HEK293 (cell line): ENCODE data around the gene CD180.

Experiments used
- CTCF ChIA-PET: fragments of 350-600 bp; formaldehyde crosslinking; extraction: SDS; loops from one replicate; lab custom pipeline; 2021; ENCODE audit warnings: antibody characterized with exemption; lab: Yijun Ruan, JAX
- POLR2A ChIA-PET: fragments of 300-600 bp; formaldehyde crosslinking; extraction: SDS; loops from one replicate; lab custom pipeline; 2020; ENCODE audit warnings: antibody characterized with exemption, inconsistent platforms; lab: Yijun Ruan, JAX
- H3K27ac ChIP-seq: fragments of 200-500 bp; sonication (Bioruptor generic); 2 replicates; pipeline ENCODE4 v1.5.1; 2014; ENCODE audit warnings: low read depth, low read length, control low read depth, inconsistent platforms; ENCODE audit errors: extremely low read depth
- H3K36me3 ChIP-seq, 2 experiments: fragments of 200-500 bp in 1 of 2; sonication (Bioruptor generic) in 1 of 2; 1 replicate in 1 of 2; 2 replicates in 1 of 2; pipeline ENCODE4 v1.5.1; 2014 to 2017; ENCODE audit warnings: inconsistent platforms in 2 of 2, low read length in 2 of 2; ENCODE audit not compliant: control insufficient read depth in 2 of 2, insufficient read depth in 1 of 2
- H3K4me1 ChIP-seq: fragments of 200-500 bp; sonication (Bioruptor generic); 2 replicates; pipeline ENCODE4 v1.5.1; 2014; ENCODE audit warnings: mild to moderate bottlenecking, low read length, inconsistent platforms; ENCODE audit not compliant: control insufficient read depth, insufficient read depth
- H3K4me3 ChIP-seq: 2 replicates; pipeline ENCODE4 v1.5.1; 2011; ENCODE audit warnings: low read depth, mild to moderate bottlenecking, control low read depth, low read length, moderate library complexity
- H3K9me3 ChIP-seq: fragments of 200-500 bp; sonication (Bioruptor generic); 2 replicates; pipeline ENCODE4 v1.5.1; 2014; ENCODE audit warnings: low read depth, low read length, inconsistent platforms; ENCODE audit not compliant: control insufficient read depth, insufficient read depth
- BCL11A ChIP-seq: fragments of 450-650 bp; formaldehyde crosslinking; IDR thresholded peaks from 2 replicates; pipeline ENCODE4 v1.5.1; 2016; ENCODE audit warnings: low read depth, missing biosample characterization, missing genetic modification characterization
- CTCF ChIP-seq: fragments of 450-650 bp; formaldehyde crosslinking; IDR thresholded peaks from 2 replicates; pipeline ENCODE4 v1.5.1; 2016; ENCODE audit warnings: missing biosample characterization, missing genetic modification characterization
- PRDM2 ChIP-seq: fragments of 450-650 bp; formaldehyde crosslinking; IDR thresholded peaks from 2 replicates; pipeline ENCODE4 v1.5.1; 2016; ENCODE audit warnings: missing biosample characterization, missing genetic modification characterization, borderline replicate concordance
- PRDM6 ChIP-seq: fragments of 450-650 bp; formaldehyde crosslinking; IDR thresholded peaks from 2 replicates; pipeline ENCODE4 v1.5.1; 2017; ENCODE audit warnings: missing biosample characterization, missing genetic modification characterization
- RBAK ChIP-seq: fragments of 450-650 bp; formaldehyde crosslinking; IDR thresholded peaks from 2 replicates; pipeline ENCODE4 v1.5.1; 2016; ENCODE audit warnings: missing biosample characterization, missing genetic modification characterization
- ZBTB1 ChIP-seq: fragments of 450-650 bp; formaldehyde crosslinking; IDR thresholded peaks from 2 replicates; pipeline ENCODE4 v1.5.1; 2016; ENCODE audit warnings: missing biosample characterization, missing genetic modification characterization
- ZBTB44 ChIP-seq: fragments of 450-650 bp; IDR thresholded peaks from 2 replicates; pipeline ENCODE4 v1.5.1; 2018; ENCODE audit warnings: missing biosample characterization, mild to moderate bottlenecking, missing genetic modification characterization
- ZNF132 ChIP-seq: fragments of 450-650 bp; formaldehyde crosslinking; IDR thresholded peaks from 2 replicates; pipeline ENCODE4 v1.5.1; 2017; ENCODE audit warnings: missing biosample characterization, missing genetic modification characterization, borderline replicate concordance
- ZNF133 ChIP-seq: fragments of 450-650 bp; formaldehyde crosslinking; IDR thresholded peaks from 2 replicates; pipeline ENCODE4 v1.5.1; 2016; ENCODE audit warnings: missing biosample characterization, missing genetic modification characterization
- ZNF26 ChIP-seq: fragments of 450-650 bp; formaldehyde crosslinking; IDR thresholded peaks from 2 replicates; pipeline ENCODE4 v1.5.1; 2016; ENCODE audit warnings: missing biosample characterization, missing genetic modification characterization
- ZNF623 ChIP-seq: fragments of 450-650 bp; formaldehyde crosslinking; IDR thresholded peaks from 2 replicates; pipeline ENCODE4 v1.5.1; 2016; ENCODE audit warnings: missing biosample characterization, missing genetic modification characterization
- ZNF704 ChIP-seq: fragments of 450-650 bp; formaldehyde crosslinking; IDR thresholded peaks from 2 replicates; pipeline ENCODE4 v1.5.1; 2016; ENCODE audit warnings: missing biosample characterization, missing genetic modification characterization
- ZNF830 ChIP-seq: fragments of 450-650 bp; IDR thresholded peaks from 2 replicates; pipeline ENCODE4 v1.5.0; 2018; ENCODE audit warnings: missing biosample characterization, missing genetic modification characterization, low read depth, mild to moderate bottlenecking, moderate library complexity

Gene CD180

GRCh38 chr5:67160985-67161384 lies 35.6 kb downstream of the CD180 start:
- Histone ChIP-seq H3K4me1 (no peaks in the 10 kb centered on the region), H3K27ac (no peak overlapping the region), H3K4me3 (no peak overlapping the region), H3K36me3 (peaks cover 0 to 32% of the 10 kb centered on the region in 2 experiments; a peak in 2 of 3 replicates), H3K9me3 (no peaks in the 10 kb centered on the region)
- POLR2A ChIA-PET = no interaction called here
- CTCF ChIA-PET = interaction anchor here (0.6 to 2.4 kb wide), 6 partner anchors 8 to 565 kb away, joined by 3 to 8 read pairs (median 4); no protein-coding TSS in a partner anchor
- no peak for TF ChIP-seq ZNF830 (tag by site-specific recombination)
- no peak for TF ChIP-seq PRDM6
- no peak for TF ChIP-seq RBAK (tag by site-specific recombination)
- no peak for TF ChIP-seq ZBTB1 (tag by site-specific recombination)
- no peak for TF ChIP-seq ZNF132
- no peak for TF ChIP-seq PRDM2
- TF ChIP-seq ZNF704 (tag by site-specific recombination) = no peak

- ChIA-PET CTCF (interaction anchor here (1.3 kb wide), 1 partner anchor 49 kb away, joined by 3 read pairs; no protein-coding TSS in a partner anchor), POLR2A (no interaction called here)
- H3K36me3 ChIP-seq = peaks cover 0 to 31% of the 10 kb centered on the region in 2 experiments; a peak in 2 of 3 replicates
- no peak overlapping the region for H3K27ac ChIP-seq
- no peaks in the 10 kb centered on the region for H3K4me1 ChIP-seq
- no peaks in the 10 kb centered on the region for H3K9me3 ChIP-seq
- no peak overlapping the region for H3K4me3 ChIP-seq
- no peak for TF ChIP-seq ZNF26 (tag by site-specific recombination)
- no peak for TF ChIP-seq CTCF (tag by site-specific recombination)
- TF ChIP-seq BCL11A (tag by site-specific recombination) = no peak
- TF ChIP-seq ZNF133 (tag by site-specific recombination) = no peak
- TF ChIP-seq ZNF623 (tag by site-specific recombination) = no peak
- no peak for TF ChIP-seq ZBTB44
Measured at GRCh38 chr5:67160272-67160671, 36.3 kb downstream of the CD180 start.
